Left lung (tissue), 10 donors: ENCODE measurements around the gene GARIN3. TPM values are rescaled to one million over a fixed set of nuclear protein-coding genes. Genes with fewer than 3 reads are reported as not detected.

Source experiments
- ATAC-seq: fragments of 200-7000 bp; cut with Tn5 transposase; one replicate; pipeline ENCODE4 v1.9.1; 2020; ENCODE audit warnings: moderate library complexity
- DNase-seq, 4 donors: peaks; one replicate each; pipeline ENCODE4 v3.0.0-alpha.2; 2013 to 2020
- H3K27ac ChIP-seq, 2 donors: fragments of 200-600 bp; sonication (generic) in 1 of 2; one replicate each; pipeline versions ENCODE4 v1.5.0 to v1.8.0; 2020 to 2021
- H3K27me3 ChIP-seq, 2 donors: fragments of 200-600 bp; sonication (generic) in 1 of 2; one replicate each; pipeline versions ENCODE4 v1.5.0 to v1.8.0; 2020 to 2021
- H3K36me3 ChIP-seq, 2 donors: fragments of 200-600 bp; sonication (generic) in 1 of 2; one replicate each; pipeline versions ENCODE4 v1.5.0 to v1.8.0; 2020 to 2021
- H3K4me1 ChIP-seq, 2 donors: fragments of 200-600 bp; one replicate each; pipeline ENCODE4 v1.8.0; 2021
- H3K4me3 ChIP-seq, 2 donors: fragments of 200-600 bp; sonication (generic) in 1 of 2; one replicate each; pipeline versions ENCODE4 v1.5.0 to v1.8.0; 2020 to 2021; ENCODE audit warnings: mild to moderate bottlenecking in 1 of 2
- H3K9me3 ChIP-seq, 2 donors: fragments of 200-600 bp; sonication (generic) in 1 of 2; one replicate each; pipeline versions ENCODE4 v1.5.0 to v1.8.0; 2020 to 2021
- CTCF ChIP-seq, 2 donors: fragments of 200-600 bp; sonication (generic) in 1 of 2; IDR thresholded peaks; one replicate each; pipeline versions ENCODE4 v1.5.0 to v1.8.0; 2021; ENCODE audit warnings: antibody characterized with exemption in 2 of 2
- intact Hi-C, 2 donors: fragments of 100-400 bp; cut with DNase I; formaldehyde crosslinking; loops; one replicate each; pipeline versions ENCODE4 v1.11.2 to v1.14.2; 2022
- polyA plus RNA-seq, 6 donors: library from polyadenylated mRNA; unstranded; fragments of 120-200 nt; gene quantifications; one replicate each; pipeline ENCODE4 v1.2.1, GENCODE V29; 2013; ENCODE audit not compliant: insufficient read length in 6 of 6
- total RNA-seq, 2 donors: library from RNA; stranded (reverse); fragmentation: NEBNext Ultra II Directional; extraction: Animal tissue kit (Norgen Biotek cat#: 25700); gene quantifications; one replicate each; pipeline ENCODE4 v1.2.1, GENCODE V29; 2021
- donor health status: DM: no; HTN: yes; CAD: no.
- donor health status: DM: no; HTN: no; CAD: no.

GARIN3 gene
- total and polyA plus RNA-seq, 8 donors = not detected

DNA sequence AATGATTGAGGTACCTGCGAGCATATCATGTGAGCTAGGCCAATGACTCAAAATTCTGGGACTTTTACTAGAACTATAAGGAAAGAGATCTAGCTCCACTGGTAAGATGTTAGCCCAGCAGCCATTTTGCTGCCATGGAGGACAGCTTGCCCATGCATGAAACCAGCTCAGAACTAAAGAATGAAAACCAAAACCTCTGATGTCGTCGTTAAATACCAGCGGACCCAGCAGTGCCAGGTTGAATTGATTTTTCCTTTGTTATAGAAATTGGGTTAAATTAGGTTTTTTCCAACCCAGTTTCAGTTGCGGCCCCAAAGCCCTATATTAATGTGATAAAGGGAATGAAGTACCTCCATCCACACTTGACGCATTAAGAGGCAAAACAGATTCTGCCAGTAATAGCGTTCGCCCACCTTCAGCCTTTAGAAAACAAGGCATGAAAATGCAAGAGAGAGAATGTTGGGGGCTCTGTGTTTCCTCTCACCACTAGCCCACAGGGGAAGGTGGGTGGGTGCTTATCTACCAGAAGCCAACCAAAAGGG is 9.1 kb upstream of the GARIN3 start:
- H3K36me3 ChIP-seq = no peaks in the 10 kb centered on the region
- intact Hi-C loops = no loop called here
- no peaks in the 10 kb centered on the region for H3K9me3 ChIP-seq
- H3K27ac ChIP-seq = no peak overlapping the region
- H3K27me3 ChIP-seq = no peaks in the 10 kb centered on the region
- no peaks in the 10 kb centered on the region for H3K4me1 ChIP-seq
- no peak overlapping the region for H3K4me3 ChIP-seq
- DNase-seq = no peak
- no peak for ATAC-seq
- TF ChIP-seq CTCF (IDR thresholded peaks at IDR 0.05) = no peak

- intact Hi-C loops = no loop called here
- H3K36me3 ChIP-seq = no peaks in the 10 kb centered on the region
- ATAC-seq (no peak), DNase-seq (no peak)
- no peak for TF ChIP-seq CTCF (IDR thresholded peaks at IDR 0.05)
- H3K27ac ChIP-seq = no peak overlapping the region
- H3K4me1 ChIP-seq = no peaks in the 10 kb centered on the region
- H3K9me3 ChIP-seq = no peaks in the 10 kb centered on the region
- H3K27me3 ChIP-seq = peaks cover 0 to 3% of the 10 kb centered on the region in 2 donors
- no peak overlapping the region for H3K4me3 ChIP-seq
Observed at GRCh38 chr5:157172403-157172802, 6.3 kb upstream of the GARIN3 start.

GRCh38 chr5:157168286-157168685 is 2.2 kb upstream of the GARIN3 start:
- Histone ChIP-seq H3K9me3 (no peaks in the 10 kb centered on the region), H3K27me3 (peaks cover 0 to 7% of the 10 kb centered on the region in 2 donors), H3K4me1 (no peaks in the 10 kb centered on the region), H3K4me3 (no peak overlapping the region), H3K27ac (no peak overlapping the region), H3K36me3 (no peaks in the 10 kb centered on the region)
- intact Hi-C loops = no loop called here
- ATAC-seq (no peak), DNase-seq (no peak)
- TF ChIP-seq CTCF (IDR thresholded peaks at IDR 0.05) = no peak

GRCh38 chr5:157167214-157167621 is 1.2 kb upstream of the GARIN3 start:
- TF ChIP-seq CTCF (IDR thresholded peaks at IDR 0.05) = no peak
- no peaks in the 10 kb centered on the region for H3K36me3 ChIP-seq
- peaks cover 0 to 7% of the 10 kb centered on the region in 2 donors for H3K27me3 ChIP-seq
- no peak overlapping the region for H3K4me3 ChIP-seq
- no peaks in the 10 kb centered on the region for H3K4me1 ChIP-seq
- no peak overlapping the region for H3K27ac ChIP-seq
- intact Hi-C loops = no loop called here
- ATAC-seq (no peak), DNase-seq (no peak)
- no peaks in the 10 kb centered on the region for H3K9me3 ChIP-seq

DNA sequence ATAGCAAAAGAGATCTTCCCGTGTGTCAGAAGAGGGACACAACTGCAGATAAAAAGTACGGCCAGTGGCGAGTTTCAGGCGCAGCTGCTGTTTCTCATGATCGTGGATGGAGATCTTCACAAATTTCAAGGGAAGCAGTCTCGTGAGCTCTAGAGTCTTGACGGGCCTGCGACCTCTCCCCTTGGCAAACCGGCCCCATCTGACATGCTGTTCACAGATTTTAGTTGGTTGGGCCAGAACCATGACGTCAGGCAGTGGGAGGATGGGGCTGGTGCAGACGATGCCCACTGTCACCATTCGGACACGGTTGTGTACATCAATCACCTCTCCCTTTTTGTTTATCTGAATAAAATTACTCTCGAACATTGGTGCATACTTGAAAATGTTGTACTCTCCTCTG is 396 bp downstream of the GARIN3 start:
- ATAC-seq (no peak), DNase-seq (no peak)
- intact Hi-C loops = no loop called here
- no peak for TF ChIP-seq CTCF (IDR thresholded peaks at IDR 0.05)
- no peak overlapping the region for H3K27ac ChIP-seq
- no peaks in the 10 kb centered on the region for H3K9me3 ChIP-seq
- no peak overlapping the region for H3K4me3 ChIP-seq
- H3K27me3 ChIP-seq = peaks cover 0 to 7% of the 10 kb centered on the region in 2 donors
- no peaks in the 10 kb centered on the region for H3K4me1 ChIP-seq
- no peaks in the 10 kb centered on the region for H3K36me3 ChIP-seq
